KBM-7 (cell line): Measurements from ENCODE around the gene DYNC1LI2.
"Not testable (repeated sequence)": the region's sequence is repeated elsewhere in the genome, so short reads cannot be mapped to it uniquely, and the experiment has no call there.

Experiments
- DNase-seq: peaks from one replicate; pipeline ENCODE4 v3.0.0-alpha.2; 2015
- in situ Hi-C: fragments of 300-500 bp; cut with MboI; formaldehyde crosslinking; loops from 2 replicates; pipeline ENCODE4 v1.14.3; 2020; ENCODE audit warnings: low sequenced_read_pairs, low pct_unique_long_range_greater_than_20kb, mixed read lengths

DYNC1LI2 gene

GRCh38 chr16:66751303-66751991 is at the start of gene DYNC1LI2:
Gene DYNC1LI2, minus strand, starts transcription at chr16:66751609. Its CDS starts 18 bp downstream, at chr16:66751591.
- in situ Hi-C loops = no loop called here
- DNase-seq = peak; percentile 75

GRCh38 chr16:66800856-66801255 is 49.4 kb upstream of the DYNC1LI2 start:
- DNase-seq = no peak
- in situ Hi-C loops = no loop called here

GRCh38 chr16:66798161-66798560 is 46.8 kb upstream of the DYNC1LI2 start:
- DNase-seq = no peak
- in situ Hi-C loops = no loop called here

GRCh38 chr16:66793984-66794383 is 42.6 kb upstream of the DYNC1LI2 start:
- in situ Hi-C loops = not testable (repeated sequence)

GRCh38 chr16:66790130-66790733 is 38.8 kb upstream of the DYNC1LI2 start:
- in situ Hi-C loops = no loop called here
- DNase-seq = no peak

More at GRCh38 chr16:66793984-66794383, 42.6 kb upstream of the DYNC1LI2 start:
- not testable (repeated sequence) for DNase-seq

- no peak for DNase-seq
- in situ Hi-C loops = no loop called here
Observed at GRCh38 chr16:66787427-66787826, 36.0 kb upstream of the DYNC1LI2 start.

- in situ Hi-C loops = no loop called here
- DNase-seq = no peak
Observed at GRCh38 chr16:66786551-66786950, 35.1 kb upstream of the DYNC1LI2 start.

- in situ Hi-C loops = no loop called here
- no peak for DNase-seq
Observed at GRCh38 chr16:66776457-66776856, 25.0 kb upstream of the DYNC1LI2 start.

GRCh38 chr16:66774981-66775380 is 23.6 kb upstream of the DYNC1LI2 start:
- in situ Hi-C loops = no loop called here
- peak; percentile 13 for DNase-seq

GRCh38 chr16:66758086-66758485 is 6.7 kb upstream of the DYNC1LI2 start:
- no peak for DNase-seq
- in situ Hi-C loops = no loop called here

GRCh38 chr16:66754819-66755218 is 3.4 kb upstream of the DYNC1LI2 start:
- in situ Hi-C loops = no loop called here
- no peak for DNase-seq

GRCh38 chr16:66754211-66754610 is 2.8 kb upstream of the DYNC1LI2 start:
- DNase-seq = no peak
- in situ Hi-C loops = no loop called here

- DNase-seq = no peak
- in situ Hi-C loops = no loop called here
Observed at GRCh38 chr16:66752958-66753357, 1.5 kb upstream of the DYNC1LI2 start.

- DNase-seq = no peak
- in situ Hi-C loops = no loop called here
Observed at GRCh38 chr16:66752379-66752778, 970 bp upstream of the DYNC1LI2 start.

- in situ Hi-C loops = no loop called here
Observed at GRCh38 chr16:66751992-66752322, 548 bp upstream of the DYNC1LI2 start.

GRCh38 chr16:66751053-66751302 is 431 bp downstream of the DYNC1LI2 start:
- in situ Hi-C loops = no loop called here
- DNase-seq = no peak

More at GRCh38 chr16:66751992-66752322, 548 bp upstream of the DYNC1LI2 start:
- DNase-seq = no peak

- in situ Hi-C loops = no loop called here
- no peak for DNase-seq
Observed at GRCh38 chr16:66750279-66751052, 943 bp downstream of the DYNC1LI2 start.

- in situ Hi-C loops = no loop called here
- DNase-seq = peak; percentile 90
Observed at GRCh38 chr16:66746682-66747081, 4.7 kb downstream of the DYNC1LI2 start.

- DNase-seq = no peak
- in situ Hi-C loops = no loop called here
Observed at GRCh38 chr16:66746048-66746447, 5.4 kb downstream of the DYNC1LI2 start.

GRCh38 chr16:66741950-66742808 is 9.2 kb downstream of the DYNC1LI2 start:
- in situ Hi-C loops = no loop called here
- DNase-seq = no peak
